Tibial artery (tissue), 4 donors: Measurements from ENCODE around the gene EFNA5.

ENCODE experiments used
- DNase-seq, 2 donors: peaks; one replicate each; pipeline ENCODE4 v3.0.0-alpha.2; 2019
- H3K27ac ChIP-seq, 2 donors: fragments of 200-600 bp; sonication (generic) in 1 of 2; 1 replicate in 1 of 2; 2 replicates in 1 of 2; pipeline ENCODE4 v1.5.1; 2018 to 2019; ENCODE audit warnings: mild to moderate bottlenecking in 1 of 2
- H3K27me3 ChIP-seq, 2 donors: fragments of 200-600 bp; sonication (generic) in 1 of 2; one replicate each; pipeline versions ENCODE4 v1.5.1 to v1.6.0; 2016 to 2019
- H3K36me3 ChIP-seq, 3 donors: fragments of 200-600 bp; sonication (generic) in 2 of 3; one replicate each; pipeline ENCODE4 v1.5.1; 2016 to 2019; ENCODE audit warnings: mild to moderate bottlenecking in 2 of 3
- H3K4me1 ChIP-seq, 4 donors: fragments of 200-600 bp; sonication (generic) in 2 of 4; 1 replicate in 3 of 4; 2 replicates in 1 of 4; pipeline ENCODE4 v1.5.1; 2016 to 2019
- H3K4me3 ChIP-seq, 2 donors: fragments of 200-600 bp; sonication (generic) in 1 of 2; 1 replicate in 1 of 2; 2 replicates in 1 of 2; pipeline ENCODE4 v1.5.1; 2018 to 2019; ENCODE audit warnings: mild to moderate bottlenecking in 2 of 2
- H3K9me3 ChIP-seq, 3 donors: fragments of 200-600 bp; sonication (generic) in 1 of 3; one replicate each; pipeline ENCODE4 v1.5.1; 2016 to 2019
- intact Hi-C: fragments of 100-400 bp; cut with DNase I; formaldehyde crosslinking; loops from one replicate; pipeline ENCODE4 v1.15.0; 2023; ENCODE audit warnings: low total_unique reads
- TF ChIP-seq, protein P1 (sequence below), 2 experiments: fragments of 200-600 bp in 1 of 2; fragments of 450-650 bp in 1 of 2; IDR thresholded peaks; one replicate each; pipeline ENCODE4 v1.5.1; 2017 to 2019; ENCODE audit warnings: antibody characterized with exemption in 2 of 2, mild to moderate bottlenecking in 1 of 2, moderate library complexity in 1 of 2

The EFNA5 gene

DNA sequence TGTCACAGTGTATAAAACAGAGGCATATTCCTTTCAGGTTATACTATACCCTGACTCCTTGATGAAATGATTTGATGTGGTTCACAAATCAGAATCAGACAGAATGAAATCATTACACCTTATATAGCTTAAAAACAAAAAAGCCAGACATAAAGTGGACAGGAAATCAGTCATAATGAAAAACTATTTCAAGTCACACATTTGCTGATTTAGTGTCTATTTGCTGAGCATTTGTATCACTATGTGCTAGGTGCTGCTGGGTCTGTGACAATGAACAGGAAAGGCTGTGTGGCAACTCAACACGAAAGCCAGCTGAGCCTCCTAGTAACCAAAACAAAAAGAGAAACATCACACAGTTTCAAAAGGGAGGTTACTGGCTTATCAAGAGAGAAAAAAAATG is 194.0 kb downstream of the EFNA5 start:
- Histone ChIP-seq H3K4me1 (no peaks in the 10 kb centered on the region), H3K27ac (no peak overlapping the region), H3K27me3 (no peaks in the 10 kb centered on the region), H3K4me3 (no peak overlapping the region), H3K9me3 (no peaks in the 10 kb centered on the region), H3K36me3 (no peaks in the 10 kb centered on the region)
- DNase-seq: no peak
- TF ChIP-seq, protein P1, sequence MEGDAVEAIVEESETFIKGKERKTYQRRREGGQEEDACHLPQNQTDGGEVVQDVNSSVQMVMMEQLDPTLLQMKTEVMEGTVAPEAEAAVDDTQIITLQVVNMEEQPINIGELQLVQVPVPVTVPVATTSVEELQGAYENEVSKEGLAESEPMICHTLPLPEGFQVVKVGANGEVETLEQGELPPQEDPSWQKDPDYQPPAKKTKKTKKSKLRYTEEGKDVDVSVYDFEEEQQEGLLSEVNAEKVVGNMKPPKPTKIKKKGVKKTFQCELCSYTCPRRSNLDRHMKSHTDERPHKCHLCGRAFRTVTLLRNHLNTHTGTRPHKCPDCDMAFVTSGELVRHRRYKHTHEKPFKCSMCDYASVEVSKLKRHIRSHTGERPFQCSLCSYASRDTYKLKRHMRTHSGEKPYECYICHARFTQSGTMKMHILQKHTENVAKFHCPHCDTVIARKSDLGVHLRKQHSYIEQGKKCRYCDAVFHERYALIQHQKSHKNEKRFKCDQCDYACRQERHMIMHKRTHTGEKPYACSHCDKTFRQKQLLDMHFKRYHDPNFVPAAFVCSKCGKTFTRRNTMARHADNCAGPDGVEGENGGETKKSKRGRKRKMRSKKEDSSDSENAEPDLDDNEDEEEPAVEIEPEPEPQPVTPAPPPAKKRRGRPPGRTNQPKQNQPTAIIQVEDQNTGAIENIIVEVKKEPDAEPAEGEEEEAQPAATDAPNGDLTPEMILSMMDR (IDR thresholded peaks at IDR 0.05): no peak
- intact Hi-C loops: no loop called here

DNA sequence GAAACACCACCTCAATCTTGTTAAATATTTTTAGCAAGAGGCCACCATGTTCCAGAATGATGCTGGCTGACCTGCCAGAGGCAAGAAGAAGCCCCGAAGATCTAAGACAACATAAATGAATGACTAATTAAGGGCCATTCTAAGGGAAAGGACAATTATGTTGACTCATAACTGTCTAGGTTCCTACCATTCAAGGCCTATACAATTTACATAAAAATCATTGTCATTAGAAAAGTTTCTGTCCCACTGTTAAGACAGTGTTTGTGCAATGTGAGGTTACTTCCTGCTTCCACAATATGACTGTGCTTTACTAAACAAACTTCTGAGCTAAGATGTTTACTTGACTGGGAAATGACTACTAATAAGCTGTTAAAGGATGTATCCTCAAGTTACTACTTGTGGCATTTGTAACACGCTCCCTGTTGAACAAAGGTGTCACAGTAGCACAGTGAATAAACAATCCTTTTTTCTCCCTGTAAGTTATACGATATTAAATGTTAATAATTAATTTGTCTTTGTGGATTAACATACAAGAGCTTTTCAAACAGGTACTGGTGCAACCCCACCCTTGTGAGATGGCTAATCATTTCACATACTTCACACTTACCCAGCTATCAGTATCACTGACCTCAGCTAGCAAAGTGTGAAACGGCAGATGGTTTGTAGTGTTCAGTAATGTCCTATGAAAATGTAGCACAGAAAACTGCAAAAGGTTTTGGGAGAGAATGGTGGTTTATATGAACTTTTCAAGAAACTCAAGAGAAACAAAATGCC is 195.8 kb downstream of the EFNA5 start:
- Histone ChIP-seq H3K4me1 (peaks cover 0 to 4% (median 2%) of the 10 kb centered on the region in 4 donors), H3K27me3 (no peaks in the 10 kb centered on the region), H3K36me3 (no peaks in the 10 kb centered on the region), H3K9me3 (no peaks in the 10 kb centered on the region), H3K4me3 (no peak overlapping the region), H3K27ac (no peak overlapping the region)
- intact Hi-C loops: no loop called here
- DNase-seq: no peak
- TF ChIP-seq, protein P1 (IDR thresholded peaks at IDR 0.05): no peak

DNA sequence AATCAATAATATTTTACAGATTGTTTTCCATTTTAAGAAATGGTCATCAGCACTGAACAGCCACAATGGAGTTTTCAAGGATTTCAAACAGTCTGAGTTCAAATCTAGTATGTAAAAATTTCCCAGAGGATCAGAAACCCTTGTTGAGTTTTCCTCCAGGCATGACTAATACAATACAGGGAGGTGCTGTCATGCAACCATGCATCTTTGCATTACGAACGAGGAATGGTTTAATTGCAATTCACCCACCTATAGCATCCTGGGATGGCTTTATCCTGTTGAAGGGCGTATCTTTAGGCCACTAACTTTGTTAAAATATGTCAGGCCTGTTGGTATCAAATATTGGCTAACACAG is 196.4 kb downstream of the EFNA5 start:
- Histone ChIP-seq H3K4me1 (peaks cover 0 to 8% (median 6%) of the 10 kb centered on the region in 4 donors), H3K4me3 (no peak overlapping the region), H3K9me3 (no peaks in the 10 kb centered on the region), H3K36me3 (no peaks in the 10 kb centered on the region), H3K27ac (no peak overlapping the region), H3K27me3 (no peaks in the 10 kb centered on the region)
- intact Hi-C loops: no loop called here
- TF ChIP-seq, protein P1 (IDR thresholded peaks at IDR 0.05): no peak
- no peak for DNase-seq

DNA sequence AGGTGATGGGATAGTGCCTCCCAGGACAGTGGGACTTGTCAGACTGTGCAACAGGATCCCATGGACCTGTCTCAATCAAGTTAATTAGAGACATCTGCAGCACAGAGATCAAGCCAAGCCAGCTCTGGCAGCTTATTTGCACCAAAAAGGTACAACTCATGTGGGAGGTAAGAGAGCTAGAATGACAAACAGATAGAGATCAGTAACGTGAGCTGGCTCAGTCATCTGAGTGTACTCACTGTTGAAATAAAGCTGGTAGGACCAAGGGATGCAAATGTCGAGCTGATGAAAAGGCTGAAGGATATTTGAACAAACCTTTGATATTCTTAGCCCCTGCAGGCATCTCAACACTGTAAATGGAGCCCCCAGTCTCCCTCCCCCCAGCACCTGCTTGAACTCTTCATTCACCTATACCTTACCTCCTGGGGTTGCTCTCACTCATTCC is 198.1 kb downstream of the EFNA5 start:
- TF ChIP-seq, protein P1 (IDR thresholded peaks at IDR 0.05): no peak
- no peak for DNase-seq
- no peaks in the 10 kb centered on the region for H3K9me3 ChIP-seq
- H3K27ac ChIP-seq: no peak overlapping the region
- no peaks in the 10 kb centered on the region for H3K36me3 ChIP-seq
- H3K4me3 ChIP-seq: no peak overlapping the region
- H3K27me3 ChIP-seq: no peaks in the 10 kb centered on the region
- intact Hi-C loops: no loop called here
- peaks cover 0 to 19% (median 11%) of the 10 kb centered on the region in 4 donors for H3K4me1 ChIP-seq

DNA sequence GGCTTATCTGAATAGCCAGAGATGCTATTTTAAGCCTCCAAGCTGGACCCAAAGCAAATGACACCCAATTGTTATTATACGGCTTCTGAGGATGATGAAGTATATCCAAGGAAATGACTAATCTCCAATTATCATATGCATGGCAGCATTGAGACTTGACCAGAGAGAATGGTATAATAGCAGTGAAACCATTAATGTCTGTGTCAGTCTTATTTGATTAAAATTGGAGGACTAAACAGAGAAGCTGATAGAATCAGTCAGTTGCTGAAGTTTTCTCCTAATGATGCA is 200.5 kb downstream of the EFNA5 start:
- peaks cover 0 to 25% (median 14%) of the 10 kb centered on the region in 4 donors for H3K4me1 ChIP-seq
- H3K36me3 ChIP-seq: no peaks in the 10 kb centered on the region
- no peak overlapping the region for H3K27ac ChIP-seq
- no peak overlapping the region for H3K4me3 ChIP-seq
- TF ChIP-seq, protein P1 (IDR thresholded peaks at IDR 0.05): no peak
- intact Hi-C loops: no loop called here
- no peak for DNase-seq
- H3K9me3 ChIP-seq: no peaks in the 10 kb centered on the region
- H3K27me3 ChIP-seq: no peaks in the 10 kb centered on the region
